Astrocyte of the spinal cord (primary cell): ENCODE measurements around the gene POU2F3.

Experiments
- DNase-seq: peaks from one replicate; pipeline ENCODE4 v3.0.0; 2011; ENCODE audit warnings: low read depth, low spot score
- H3K4me3 ChIP-seq: 2 replicates; pipeline ENCODE4 v1.5.1; 2011; ENCODE audit warnings: low read depth, mild to moderate bottlenecking, low read length, moderate library complexity
- in situ Hi-C: cut with HindIII; loops from 2 replicates; pipeline ENCODE4 v1.10.0; 2017; ENCODE audit warnings: low sequenced_read_pairs
- TF ChIP-seq, protein P1 (sequence below): IDR thresholded peaks from 2 replicates; pipeline ENCODE4 v1.5.1; 2012; ENCODE audit warnings: low read depth, mild to moderate bottlenecking, low read length, inconsistent platforms

The POU2F3 gene

GRCh38 chr11:120294096-120294495 is 54.2 kb downstream of the POU2F3 start:
- DNase-seq = no peak
- in situ Hi-C loops = no loop called here
- H3K4me3 ChIP-seq = no peak overlapping the region
- TF ChIP-seq, protein P1, sequence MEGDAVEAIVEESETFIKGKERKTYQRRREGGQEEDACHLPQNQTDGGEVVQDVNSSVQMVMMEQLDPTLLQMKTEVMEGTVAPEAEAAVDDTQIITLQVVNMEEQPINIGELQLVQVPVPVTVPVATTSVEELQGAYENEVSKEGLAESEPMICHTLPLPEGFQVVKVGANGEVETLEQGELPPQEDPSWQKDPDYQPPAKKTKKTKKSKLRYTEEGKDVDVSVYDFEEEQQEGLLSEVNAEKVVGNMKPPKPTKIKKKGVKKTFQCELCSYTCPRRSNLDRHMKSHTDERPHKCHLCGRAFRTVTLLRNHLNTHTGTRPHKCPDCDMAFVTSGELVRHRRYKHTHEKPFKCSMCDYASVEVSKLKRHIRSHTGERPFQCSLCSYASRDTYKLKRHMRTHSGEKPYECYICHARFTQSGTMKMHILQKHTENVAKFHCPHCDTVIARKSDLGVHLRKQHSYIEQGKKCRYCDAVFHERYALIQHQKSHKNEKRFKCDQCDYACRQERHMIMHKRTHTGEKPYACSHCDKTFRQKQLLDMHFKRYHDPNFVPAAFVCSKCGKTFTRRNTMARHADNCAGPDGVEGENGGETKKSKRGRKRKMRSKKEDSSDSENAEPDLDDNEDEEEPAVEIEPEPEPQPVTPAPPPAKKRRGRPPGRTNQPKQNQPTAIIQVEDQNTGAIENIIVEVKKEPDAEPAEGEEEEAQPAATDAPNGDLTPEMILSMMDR = no peak

DNA sequence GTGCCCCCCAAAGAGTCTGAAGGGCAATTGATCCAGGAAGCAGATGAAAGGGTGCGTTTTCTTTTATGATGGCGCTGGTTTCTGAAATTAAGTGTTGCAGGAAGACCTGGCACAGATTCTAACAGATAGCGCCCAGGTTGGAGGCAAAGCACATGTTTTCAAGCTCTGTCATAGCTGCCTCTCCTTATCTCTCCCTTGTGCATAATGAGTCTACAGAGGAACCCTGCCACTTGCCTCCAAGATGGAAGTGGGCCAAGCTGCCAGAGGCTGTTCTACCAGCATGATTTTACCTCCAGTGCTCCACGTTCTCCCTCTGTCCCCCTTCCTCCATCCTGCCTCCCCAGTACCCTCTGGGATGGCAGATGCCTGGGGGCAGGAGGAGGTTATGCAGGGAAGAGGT is 55.2 kb downstream of the POU2F3 start:
- in situ Hi-C loops = no loop called here
- TF ChIP-seq, protein P1 = no peak
- DNase-seq = no peak
- no peak overlapping the region for H3K4me3 ChIP-seq

GRCh38 chr11:120296554-120296953 is 56.6 kb downstream of the POU2F3 start:
- no peak overlapping the region for H3K4me3 ChIP-seq
- TF ChIP-seq, protein P1 = no peak
- DNase-seq = no peak
- in situ Hi-C loops = no loop called here

DNA sequence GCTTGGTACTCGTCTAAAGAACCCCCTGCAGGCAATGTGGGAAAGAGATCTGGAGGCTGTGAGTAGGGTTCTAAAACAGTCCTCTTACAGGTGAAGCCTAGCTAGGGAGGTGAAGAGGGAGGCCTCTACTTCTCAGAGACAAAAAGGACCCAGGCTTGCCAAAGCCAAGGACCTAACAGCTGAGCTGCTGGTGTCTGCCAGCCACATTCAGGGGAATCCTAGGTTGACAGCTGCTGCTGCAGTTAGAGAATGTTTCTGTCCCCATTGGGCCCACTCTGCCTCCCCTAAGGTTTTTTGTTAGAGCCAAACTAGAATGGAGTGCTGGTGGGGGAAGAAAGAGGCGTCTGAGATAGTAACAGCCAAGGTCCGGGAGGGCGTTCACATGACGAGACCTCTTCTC is 58.5 kb downstream of the POU2F3 start:
- no peak for DNase-seq
- TF ChIP-seq, protein P1 = no peak
- in situ Hi-C loops = no loop called here
- H3K4me3 ChIP-seq = no peak overlapping the region

DNA sequence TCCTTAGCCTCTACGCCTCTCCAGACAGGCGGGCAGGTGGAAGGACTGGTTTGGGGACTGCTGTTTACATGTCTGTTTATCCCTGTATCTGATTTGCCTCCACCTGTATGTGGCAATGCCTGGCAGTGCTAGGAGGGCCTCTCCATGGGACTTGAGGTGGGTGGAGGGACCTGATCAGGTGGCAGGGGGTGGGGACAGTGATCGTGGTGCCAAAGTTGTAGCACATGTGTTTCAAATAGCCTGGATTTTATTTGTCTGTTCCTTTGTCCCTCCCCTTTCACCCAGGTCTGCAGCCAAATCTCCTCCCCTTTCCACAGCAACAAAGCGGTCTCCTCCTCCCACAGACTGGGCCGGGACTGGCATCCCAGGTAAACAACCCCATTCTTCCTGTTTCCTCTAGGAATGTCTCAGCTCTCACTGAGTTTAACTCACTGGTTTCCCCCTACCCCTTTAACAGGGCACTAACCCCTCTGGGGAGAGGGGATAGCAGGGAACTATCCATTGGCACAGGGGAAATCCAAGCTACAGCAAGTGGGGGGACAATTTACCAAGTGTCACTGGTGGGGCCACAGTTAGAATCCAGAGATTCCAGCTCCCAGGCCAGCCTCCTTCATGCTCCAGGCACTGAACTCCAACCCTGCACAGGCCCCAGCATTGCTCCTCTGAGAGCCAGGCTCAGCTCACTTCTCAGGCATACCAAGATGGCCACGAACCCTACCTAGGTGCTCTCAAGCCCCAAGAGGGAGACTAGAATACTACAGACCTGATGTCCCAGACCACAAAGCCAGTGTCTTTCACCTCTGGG is 62.3 kb downstream of the POU2F3 start:
- in situ Hi-C loops = no loop called here
- DNase-seq = no peak
- H3K4me3 ChIP-seq = no peak overlapping the region
- TF ChIP-seq, protein P1 = no peak

DNA sequence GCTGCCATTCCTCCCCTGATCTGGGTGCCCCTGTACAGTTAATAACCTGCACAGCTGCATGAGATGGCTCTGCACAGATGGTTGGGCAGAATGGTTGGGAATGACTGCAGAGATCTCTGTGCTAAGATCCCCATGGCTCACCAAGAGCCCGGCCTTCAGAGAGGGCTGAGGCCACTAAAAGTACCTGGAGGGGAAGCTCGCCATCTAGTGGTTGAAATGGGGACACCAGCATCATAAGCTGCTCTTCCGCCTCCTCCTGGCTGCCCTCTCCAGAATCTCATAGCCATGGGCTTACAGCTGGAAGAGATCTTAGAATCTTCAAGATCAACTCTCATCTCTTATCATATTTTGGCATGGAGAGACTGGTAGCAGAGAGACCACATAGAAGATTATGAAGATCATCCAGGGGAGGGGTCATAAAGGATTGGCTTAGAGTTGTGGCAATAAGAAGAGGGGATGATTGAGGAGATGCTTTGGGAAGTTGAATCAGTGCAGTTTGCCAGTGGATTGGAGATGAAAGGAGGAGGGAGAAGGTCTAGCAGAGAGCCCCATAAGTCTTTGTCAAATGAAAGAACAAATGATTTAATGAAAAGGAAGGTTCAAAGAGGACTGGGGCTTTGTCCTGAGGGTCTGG is 63.2 kb downstream of the POU2F3 start:
- TF ChIP-seq, protein P1 = peak; percentile 99
- in situ Hi-C loops = no loop called here
- DNase-seq = peak; percentile 71
- no peak overlapping the region for H3K4me3 ChIP-seq
